ENCODE measurements around the gene POLN.

Gene POLN

GRCh38 chr4:2083116-2083825 lies 158.7 kb downstream of the POLN start:
- DNase-seq (ENCODE audit: low read depth in 2 of 2): no peak

- DNase-seq (ENCODE audit: low read depth in 2 of 2): no peak
Observed at GRCh38 chr4:2082627-2083026, 159.3 kb downstream of the POLN start.

GRCh38 chr4:2082118-2082517 lies 159.8 kb downstream of the POLN start:
- no peak for DNase-seq (ENCODE audit: low read depth in 2 of 2)

- no peak for DNase-seq (ENCODE audit: low read depth in 2 of 2)
Observed at GRCh38 chr4:2081540-2081939, 160.4 kb downstream of the POLN start.

GRCh38 chr4:2080429-2081300 lies 161.3 kb downstream of the POLN start:
- DNase-seq (ENCODE audit: low read depth in 2 of 2): no peak

GRCh38 chr4:2079926-2080325 lies 162.0 kb downstream of the POLN start:
- DNase-seq (ENCODE audit: low read depth in 2 of 2): no peak

GRCh38 chr4:2079006-2079405 lies 162.9 kb downstream of the POLN start:
- DNase-seq (ENCODE audit: low read depth in 2 of 2): no peak

GRCh38 chr4:2078584-2078983 lies 163.3 kb downstream of the POLN start:
- DNase-seq (ENCODE audit: low read depth in 2 of 2): no peak

GRCh38 chr4:2077537-2078460 lies 164.1 kb downstream of the POLN start:
- no peak for DNase-seq (ENCODE audit: low read depth in 2 of 2)

- DNase-seq (ENCODE audit: low read depth in 2 of 2): no peak
Observed at GRCh38 chr4:2076908-2077536, 164.9 kb downstream of the POLN start.

GRCh38 chr4:2075987-2076907 lies 165.7 kb downstream of the POLN start:
- DNase-seq (ENCODE audit: low read depth in 2 of 2): no peak

GRCh38 chr4:2075171-2075986 lies 166.5 kb downstream of the POLN start:
- no peak for DNase-seq (ENCODE audit: low read depth in 2 of 2)

GRCh38 chr4:2074588-2074987 lies 167.3 kb downstream of the POLN start:
- DNase-seq (ENCODE audit: low read depth in 2 of 2): no peak

GRCh38 chr4:2073808-2074481 lies 168.0 kb downstream of the POLN start:
- no peak for DNase-seq (ENCODE audit: low read depth in 2 of 2)

GRCh38 chr4:2072971-2073807 lies 168.7 kb downstream of the POLN start:
- no peak for DNase-seq (ENCODE audit: low read depth in 2 of 2)

GRCh38 chr4:2071912-2072867 lies 169.7 kb downstream of the POLN start:
- DNase-seq (ENCODE audit: low read depth in 2 of 2): no peak

Data from activated CD4-positive, alpha-beta T cell treated with anti-CD3 and anti-CD28 coated beads for 24 hours (primary cell).